ENCODE data around the gene PLA2G4A. TPM values are rescaled to one million over a fixed set of nuclear protein-coding genes. Genes with fewer than 3 reads are reported as not detected.
A peak's percentile ranks its signal among the peaks of the same experiment; 100 is the strongest.

The PLA2G4A gene
- total RNA-seq, 1 donor from 2014 or later: 0.72 TPM

DNA sequence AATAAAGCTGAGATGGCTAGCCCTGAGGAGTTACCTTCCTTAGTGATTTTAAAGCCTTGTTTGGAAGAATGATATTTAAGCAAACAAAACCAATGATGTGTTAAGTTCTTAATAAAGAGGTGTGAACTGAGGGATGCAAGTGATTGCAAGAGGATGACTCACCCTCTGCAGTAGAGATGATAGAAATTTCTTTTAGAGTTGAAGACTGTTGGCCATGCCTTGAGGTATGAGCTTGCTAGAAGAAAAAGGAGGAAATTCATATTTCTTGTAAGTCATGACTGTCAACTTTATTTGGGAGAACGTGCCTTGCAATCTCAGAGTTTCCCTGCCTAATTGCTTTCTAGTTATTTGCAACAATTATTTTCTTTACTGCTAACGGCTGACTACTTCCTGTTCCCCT, 94.7 kb downstream of the PLA2G4A start:
- Mint-ChIP-seq H3K27ac (no peak overlapping the region), H3K4me1 (ENCODE audit: low read depth) (peaks cover 12% of the 10 kb centered on the region), H3K27me3 (no peaks in the 10 kb centered on the region), H3K36me3 (ENCODE audit: insufficient read depth) (peaks cover 2% of the 10 kb centered on the region), H3K9me3 (ENCODE audit: low read depth) (peaks cover 7% of the 10 kb centered on the region), H3K4me3 (ENCODE audit: low read depth) (no peak overlapping the region)
- DNase-seq (ENCODE audit: low spot score, unreplicated experiment): no peak
- TF ChIP-seq, protein P1, sequence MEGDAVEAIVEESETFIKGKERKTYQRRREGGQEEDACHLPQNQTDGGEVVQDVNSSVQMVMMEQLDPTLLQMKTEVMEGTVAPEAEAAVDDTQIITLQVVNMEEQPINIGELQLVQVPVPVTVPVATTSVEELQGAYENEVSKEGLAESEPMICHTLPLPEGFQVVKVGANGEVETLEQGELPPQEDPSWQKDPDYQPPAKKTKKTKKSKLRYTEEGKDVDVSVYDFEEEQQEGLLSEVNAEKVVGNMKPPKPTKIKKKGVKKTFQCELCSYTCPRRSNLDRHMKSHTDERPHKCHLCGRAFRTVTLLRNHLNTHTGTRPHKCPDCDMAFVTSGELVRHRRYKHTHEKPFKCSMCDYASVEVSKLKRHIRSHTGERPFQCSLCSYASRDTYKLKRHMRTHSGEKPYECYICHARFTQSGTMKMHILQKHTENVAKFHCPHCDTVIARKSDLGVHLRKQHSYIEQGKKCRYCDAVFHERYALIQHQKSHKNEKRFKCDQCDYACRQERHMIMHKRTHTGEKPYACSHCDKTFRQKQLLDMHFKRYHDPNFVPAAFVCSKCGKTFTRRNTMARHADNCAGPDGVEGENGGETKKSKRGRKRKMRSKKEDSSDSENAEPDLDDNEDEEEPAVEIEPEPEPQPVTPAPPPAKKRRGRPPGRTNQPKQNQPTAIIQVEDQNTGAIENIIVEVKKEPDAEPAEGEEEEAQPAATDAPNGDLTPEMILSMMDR (IDR thresholded peaks at IDR 0.05; ENCODE audit: unreplicated experiment): no peak

DNA sequence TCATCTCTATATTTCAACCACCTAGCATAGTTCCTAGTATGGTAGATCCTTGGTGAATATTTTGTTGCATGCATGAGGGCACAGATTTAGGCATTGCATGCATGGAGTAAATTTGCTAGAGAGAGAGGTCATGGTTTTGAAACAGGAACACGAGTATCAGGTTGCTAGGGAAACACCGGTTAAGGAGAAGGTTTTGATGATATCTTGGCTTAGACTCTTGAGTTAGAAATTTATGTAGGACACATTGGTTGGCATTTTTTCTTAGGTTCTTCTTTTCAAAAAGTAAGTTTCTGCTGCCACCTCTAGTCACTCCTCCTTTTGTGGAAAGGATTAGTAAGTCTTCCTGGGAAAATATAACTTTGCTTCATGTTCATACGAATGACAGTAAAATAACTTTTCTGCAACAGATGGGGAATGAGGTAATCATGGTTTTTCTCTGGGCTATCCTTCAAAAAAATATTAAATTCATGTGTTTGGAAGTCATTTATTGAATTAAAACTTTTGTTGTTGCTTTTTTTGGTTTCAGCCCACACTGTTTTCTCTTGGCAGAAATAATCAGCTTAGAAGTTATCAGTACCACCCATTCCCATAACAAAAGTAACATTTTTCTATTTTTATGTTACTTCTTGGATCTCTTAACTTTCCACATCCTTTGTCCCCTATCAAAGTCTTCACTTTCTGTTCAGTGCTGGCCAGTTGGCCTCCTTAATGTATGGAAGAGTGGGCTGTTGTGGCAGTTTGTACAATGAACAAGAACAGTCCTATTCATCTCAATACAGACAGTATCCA, 97.3 kb downstream of the PLA2G4A start:
- DNase-seq (ENCODE audit: low spot score, unreplicated experiment): no peak
- Mint-ChIP-seq H3K4me3 (ENCODE audit: low read depth) (no peak overlapping the region), H3K4me1 (ENCODE audit: low read depth) (peaks cover 12% of the 10 kb centered on the region), H3K36me3 (ENCODE audit: insufficient read depth) (peaks cover 2% of the 10 kb centered on the region), H3K27me3 (no peaks in the 10 kb centered on the region), H3K9me3 (ENCODE audit: low read depth) (peaks cover 7% of the 10 kb centered on the region), H3K27ac (no peak overlapping the region)
- TF ChIP-seq, protein P1 (IDR thresholded peaks at IDR 0.05; ENCODE audit: unreplicated experiment): no peak

DNA sequence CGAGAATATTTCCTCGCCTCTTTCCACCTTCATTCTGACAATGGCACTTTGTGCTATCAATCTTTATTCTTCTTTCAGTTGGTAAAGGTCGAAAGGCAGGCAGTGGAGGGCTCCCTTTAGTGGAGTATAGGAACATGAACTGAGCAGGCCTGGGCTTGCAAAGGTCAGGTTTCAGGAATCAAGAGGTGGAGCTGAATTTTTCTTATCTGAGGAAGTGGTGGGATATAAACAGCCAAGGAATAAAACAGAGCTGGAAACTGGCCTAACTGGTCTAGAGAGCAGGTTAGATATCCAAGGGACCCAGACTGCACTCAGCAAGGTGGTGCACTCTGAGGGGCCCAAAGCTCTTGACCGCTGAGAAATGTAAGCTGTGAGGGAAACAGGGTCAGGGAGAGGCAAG, 99.1 kb downstream of the PLA2G4A start:
- no peak for DNase-seq (ENCODE audit: low spot score, unreplicated experiment)
- H3K36me3 Mint-ChIP-seq (ENCODE audit: insufficient read depth): no peaks in the 10 kb centered on the region
- H3K27ac Mint-ChIP-seq: peak overlapping the region; percentile 38
- TF ChIP-seq, protein P1 (IDR thresholded peaks at IDR 0.05; ENCODE audit: unreplicated experiment): no peak
- peaks cover 12% of the 10 kb centered on the region for H3K4me1 Mint-ChIP-seq (ENCODE audit: low read depth)
- H3K27me3 Mint-ChIP-seq: no peaks in the 10 kb centered on the region
- H3K9me3 Mint-ChIP-seq (ENCODE audit: low read depth): no peaks in the 10 kb centered on the region
- no peak overlapping the region for H3K4me3 Mint-ChIP-seq (ENCODE audit: low read depth)

DNA sequence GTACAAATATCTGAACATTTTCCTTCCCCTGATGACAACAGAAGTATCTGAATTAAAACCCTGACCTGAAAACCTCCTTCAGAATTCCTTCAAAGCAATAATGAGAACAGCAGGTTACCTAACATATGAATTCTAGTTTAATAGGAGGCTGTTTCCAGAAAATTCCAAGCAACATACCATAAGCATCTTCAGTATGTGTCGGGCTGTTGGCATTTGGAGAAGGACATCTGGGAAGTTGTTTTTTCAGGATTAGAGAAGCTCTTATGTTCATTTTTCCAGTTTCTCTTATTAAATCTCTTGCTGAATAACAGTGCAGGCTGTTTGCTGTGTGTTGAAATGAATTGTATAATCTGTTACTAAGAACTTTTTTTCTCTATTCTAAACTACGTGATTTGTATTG, 101.5 kb downstream of the PLA2G4A start:
- peaks cover 12% of the 10 kb centered on the region for H3K4me1 Mint-ChIP-seq (ENCODE audit: low read depth)
- H3K36me3 Mint-ChIP-seq (ENCODE audit: insufficient read depth): no peaks in the 10 kb centered on the region
- no peak for DNase-seq (ENCODE audit: low spot score, unreplicated experiment)
- TF ChIP-seq, protein P1 (IDR thresholded peaks at IDR 0.05; ENCODE audit: unreplicated experiment): no peak
- no peak overlapping the region for H3K27ac Mint-ChIP-seq
- H3K4me3 Mint-ChIP-seq (ENCODE audit: low read depth): no peak overlapping the region
- H3K9me3 Mint-ChIP-seq (ENCODE audit: low read depth): no peaks in the 10 kb centered on the region
- no peaks in the 10 kb centered on the region for H3K27me3 Mint-ChIP-seq

DNA sequence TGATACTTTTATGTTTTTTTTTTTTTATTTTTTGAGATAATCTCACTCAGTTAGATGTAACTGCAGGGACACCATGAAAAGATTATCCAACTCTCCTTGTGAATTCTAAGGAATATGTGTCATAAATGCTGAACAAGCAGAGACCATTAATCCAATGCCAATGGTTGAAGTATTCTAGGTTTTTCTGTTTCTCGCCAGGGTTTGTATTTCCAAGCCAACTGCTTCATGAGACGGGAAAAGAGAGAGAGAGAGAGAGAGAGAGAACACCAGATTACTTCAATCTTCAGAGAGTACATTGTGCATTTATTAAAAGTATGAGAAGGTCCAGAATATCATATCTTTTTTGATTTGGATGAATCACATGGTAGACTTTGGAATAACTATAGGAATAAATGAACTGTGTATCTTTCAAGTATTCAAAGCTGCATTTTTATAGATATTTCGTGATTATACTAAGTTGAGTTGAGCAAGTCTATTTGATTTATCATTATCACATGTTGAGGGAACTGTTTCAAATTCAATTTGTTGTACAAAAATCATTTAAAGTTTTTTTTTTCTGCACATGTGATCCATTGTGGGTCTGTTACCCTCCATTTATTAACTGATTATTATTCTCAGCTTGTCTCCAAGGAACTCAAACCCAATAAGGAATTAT, 108.4 kb downstream of the PLA2G4A start:
- H3K9me3 Mint-ChIP-seq (ENCODE audit: low read depth): no peaks in the 10 kb centered on the region
- TF ChIP-seq, protein P1 (IDR thresholded peaks at IDR 0.05; ENCODE audit: unreplicated experiment): no peak
- H3K27me3 Mint-ChIP-seq: no peaks in the 10 kb centered on the region
- H3K27ac Mint-ChIP-seq: no peak overlapping the region
- peaks cover 2% of the 10 kb centered on the region for H3K4me1 Mint-ChIP-seq (ENCODE audit: low read depth)
- no peaks in the 10 kb centered on the region for H3K36me3 Mint-ChIP-seq (ENCODE audit: insufficient read depth)
- DNase-seq (ENCODE audit: low spot score, unreplicated experiment): no peak
- H3K4me3 Mint-ChIP-seq (ENCODE audit: low read depth): no peak overlapping the region
